CD14-positive monocyte (primary cell): ENCODE results near the gene E2F2. TPM values are rescaled to one million over a fixed set of nuclear protein-coding genes. Genes with fewer than 3 reads are reported as not detected.

Source experiments
- DNase-seq, 3 donors: peaks; one replicate each; pipeline ENCODE4 v3.0.0-alpha.2; 2011 to 2022
- H2AFZ ChIP-seq: 2 replicates; pipeline ENCODE4 v1.6.0; 2012; ENCODE audit warnings: mild to moderate bottlenecking, low read depth, low read length, inconsistent platforms; ENCODE audit not compliant: insufficient read depth, poor library complexity, severe bottlenecking
- H3K27ac ChIP-seq, 2 donors: 1 replicate in 1 of 2; 2 replicates in 1 of 2; pipeline ENCODE4 v1.5.1; 2012 to 2013; ENCODE audit warnings: low read length in 2 of 2, control low read depth in 1 of 2, inconsistent platforms in 1 of 2, low read depth in 1 of 2, mild to moderate bottlenecking in 1 of 2
- H3K27me3 ChIP-seq, 2 donors: one replicate each; pipeline versions ENCODE4 v1.6.0 to v1.6.1; 2011 to 2013; ENCODE audit warnings: low read length in 2 of 2; ENCODE audit not compliant: control insufficient read depth in 2 of 2, insufficient read depth in 2 of 2
- H3K36me3 ChIP-seq, 2 donors: replicated peaks in 1 of 2; 1 replicate in 1 of 2; 2 replicates in 1 of 2; pipeline versions ENCODE4 v1.5.1 to v1.6.1; 2012 to 2013; ENCODE audit warnings: low read length in 2 of 2, control low read depth in 1 of 2, inconsistent platforms in 1 of 2, mild to moderate bottlenecking in 1 of 2; ENCODE audit not compliant: insufficient read depth in 2 of 2, control insufficient read depth in 1 of 2
- H3K4me1 ChIP-seq, 2 donors: 1 replicate in 1 of 2; 2 replicates in 1 of 2; pipeline versions ENCODE4 v1.5.1 to v1.6.1; 2012 to 2013; ENCODE audit warnings: low read length in 2 of 2, control low read depth in 1 of 2, inconsistent platforms in 1 of 2, mild to moderate bottlenecking in 1 of 2, moderate library complexity in 1 of 2; ENCODE audit not compliant: insufficient read depth in 2 of 2, control insufficient read depth in 1 of 2
- H3K4me2 ChIP-seq: replicated peaks from 2 replicates; pipeline ENCODE3; 2012; ENCODE audit warnings: low read length, moderate library complexity, mild to moderate bottlenecking; ENCODE audit not compliant: poor library complexity, severe bottlenecking; ENCODE audit errors: extremely low read depth
- H3K4me3 ChIP-seq, 3 experiments: fragments of 200-600 bp in 1 of 3; sonication (generic) in 1 of 3; replicated peaks in 1 of 3; 1 replicate in 2 of 3; 2 replicates in 1 of 3; pipeline ENCODE4 v1.5.1; 2011 to 2013; ENCODE audit warnings: low read length in 3 of 3, mild to moderate bottlenecking in 3 of 3, control low read depth in 2 of 3, low read depth in 2 of 3, inconsistent platforms in 1 of 3, moderate library complexity in 1 of 3
- H3K79me2 ChIP-seq: 2 replicates; pipeline ENCODE4 v1.6.0; 2012; ENCODE audit warnings: mild to moderate bottlenecking, control low read depth, inconsistent platforms, low read length, moderate library complexity; ENCODE audit not compliant: insufficient read depth
- H3K9ac ChIP-seq: 2 replicates; pipeline ENCODE4 v1.6.0; 2017; ENCODE audit warnings: low read length, mild to moderate bottlenecking; ENCODE audit not compliant: insufficient read depth, poor library complexity, severe bottlenecking
- H3K9me3 ChIP-seq, 2 donors: replicated peaks in 1 of 2; 1 replicate in 1 of 2; 2 replicates in 1 of 2; pipeline versions ENCODE4 v1.5.1 to v1.6.1; 2012 to 2013; ENCODE audit warnings: low read length in 2 of 2, control low read depth in 1 of 2; ENCODE audit not compliant: control insufficient read depth in 1 of 2, insufficient read depth in 1 of 2
- H4K20me1 ChIP-seq: 2 replicates; pipeline ENCODE4 v1.6.0; 2012; ENCODE audit warnings: mild to moderate bottlenecking, low read length, control low read depth, moderate library complexity; ENCODE audit not compliant: insufficient read depth
- H3K27ac Mint-ChIP-seq, 7 donors: one replicate each; pipeline ENCODE4 v1.8.0; 2020; ENCODE audit warnings: mild to moderate bottlenecking in 7 of 7, mixed read lengths in 7 of 7, moderate library complexity in 6 of 7, inconsistent platforms in 2 of 7
- H3K27me3 Mint-ChIP-seq, 3 donors: one replicate each; pipeline ENCODE4 v1.8.0; 2021 to 2022; ENCODE audit warnings: low read depth in 3 of 3, mild to moderate bottlenecking in 3 of 3, mixed read lengths in 3 of 3, moderate library complexity in 3 of 3, inconsistent platforms in 1 of 3
- H3K36me3 Mint-ChIP-seq, 2 donors: one replicate each; pipeline ENCODE4 v1.8.0; 2020; ENCODE audit warnings: mixed read lengths in 2 of 2, inconsistent platforms in 1 of 2, mild to moderate bottlenecking in 1 of 2
- H3K4me1 Mint-ChIP-seq: one replicate; pipeline ENCODE4 v1.8.0; 2020; ENCODE audit warnings: mild to moderate bottlenecking, mixed read lengths
- H3K4me3 Mint-ChIP-seq, 2 donors: one replicate each; pipeline ENCODE4 v1.8.0; 2020; ENCODE audit warnings: mild to moderate bottlenecking in 2 of 2, mixed read lengths in 2 of 2, moderate library complexity in 1 of 2
- H3K9me3 Mint-ChIP-seq, 7 donors: one replicate each; pipeline ENCODE4 v1.8.0; 2020 to 2022; ENCODE audit warnings: mixed read lengths in 7 of 7, mild to moderate bottlenecking in 6 of 7, moderate library complexity in 6 of 7, inconsistent platforms in 2 of 7
- WGBS: methylation state at CpG from one replicate; pipeline ENCODE4 v1.1.5; 2013; ENCODE audit warnings: missing lambda C conversion rate; ENCODE audit not compliant: insufficient coverage; 5-methylcytosine and 5-hydroxymethylcytosine counted together
- intact Hi-C, 2 donors: fragments of 100-400 bp; cut with micrococcal nuclease; formaldehyde crosslinking; loops; one replicate each; pipeline versions ENCODE4 v1.15.0 to v1.15.1; 2023
- polyA plus RNA-seq, 3 donors: library from polyadenylated mRNA; depleted of rRNA in 1 of 3; unstranded in 2 of 3; stranded (reverse) in 1 of 3; fragments of 300-500 nt in 2 of 3; fragments of >200 nt in 1 of 3; fragmentation: Illumina TruSeq in 2 of 3; gene quantifications; 1 replicate in 2 of 3; 2 replicates in 1 of 3; pipeline ENCODE4 v1.2.3, GENCODE V29; 2012 to 2021
- TF ChIP-seq, protein P1 (sequence below): fragments of 200-600 bp; IDR thresholded peaks from one replicate; pipeline ENCODE4 v1.8.0; 2022; ENCODE audit warnings: antibody characterized with exemption, mild to moderate bottlenecking

Gene E2F2
- polyA plus RNA-seq, 3 donors, result 0.24 to 4.7 (median 1.8) TPM

DNA sequence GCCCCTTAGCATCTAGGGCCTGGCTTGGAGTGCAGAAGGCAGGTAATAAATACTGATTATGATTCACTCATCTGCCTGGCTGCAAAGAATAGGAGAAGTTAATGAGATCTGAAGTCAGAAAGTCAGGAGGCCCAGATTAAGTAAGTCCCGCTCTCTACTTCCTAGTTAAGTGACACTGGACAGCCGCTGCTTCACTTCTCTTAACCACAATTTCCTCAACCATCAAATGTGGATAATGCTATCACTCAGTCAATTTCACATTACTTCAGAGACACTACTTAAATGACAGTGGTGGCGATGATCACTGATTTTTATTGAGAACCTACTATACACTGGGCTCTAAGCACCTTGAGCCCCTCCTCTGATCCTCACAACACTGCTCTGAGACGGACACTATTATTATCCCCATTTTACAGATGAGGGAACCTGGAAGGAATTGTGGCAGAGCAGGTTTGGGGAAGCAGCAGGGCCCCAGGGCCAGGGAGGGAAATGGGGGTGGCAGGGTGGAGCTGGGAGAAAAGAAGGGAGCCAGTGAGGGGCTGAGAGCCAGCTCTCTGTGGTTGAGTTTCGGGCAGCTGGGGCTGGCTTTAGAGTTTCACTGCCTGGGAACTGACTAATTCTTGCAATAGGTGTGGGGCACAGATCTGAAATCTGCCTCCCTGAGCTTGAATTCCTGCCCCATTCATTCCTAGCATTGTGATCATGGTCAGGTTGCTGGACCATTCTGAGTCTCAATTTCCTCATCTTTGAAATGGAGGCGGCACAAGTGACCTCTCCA is 2.4 kb upstream of the E2F2 start:
- peaks cover 0 to 4% (median 0%) of the 10 kb centered on the region in 3 donors for H3K27me3 Mint-ChIP-seq
- Histone ChIP-seq H3K79me2 (peaks cover 34% of the 10 kb centered on the region), H3K27me3 (no peaks in the 10 kb centered on the region), H3K9ac (peak overlapping the region; percentile 37), H3K4me1 (peaks cover 90 to 99% of the 10 kb centered on the region in 2 donors), H3K36me3 (no peaks in the 10 kb centered on the region), H2AFZ (no peak overlapping the region), H3K4me2 (peak overlapping the region; percentile 72), H4K20me1 (no peaks in the 10 kb centered on the region), H3K4me3 (peak overlapping the region in 1 of 3 experiments; percentile 93), H3K27ac (peak overlapping the region; percentile 93 to 99), H3K9me3 (no peaks in the 10 kb centered on the region)
- WGBS, result no CpG with 5 or more reads among the region's 6 CpGs
- TF ChIP-seq, protein P1, sequence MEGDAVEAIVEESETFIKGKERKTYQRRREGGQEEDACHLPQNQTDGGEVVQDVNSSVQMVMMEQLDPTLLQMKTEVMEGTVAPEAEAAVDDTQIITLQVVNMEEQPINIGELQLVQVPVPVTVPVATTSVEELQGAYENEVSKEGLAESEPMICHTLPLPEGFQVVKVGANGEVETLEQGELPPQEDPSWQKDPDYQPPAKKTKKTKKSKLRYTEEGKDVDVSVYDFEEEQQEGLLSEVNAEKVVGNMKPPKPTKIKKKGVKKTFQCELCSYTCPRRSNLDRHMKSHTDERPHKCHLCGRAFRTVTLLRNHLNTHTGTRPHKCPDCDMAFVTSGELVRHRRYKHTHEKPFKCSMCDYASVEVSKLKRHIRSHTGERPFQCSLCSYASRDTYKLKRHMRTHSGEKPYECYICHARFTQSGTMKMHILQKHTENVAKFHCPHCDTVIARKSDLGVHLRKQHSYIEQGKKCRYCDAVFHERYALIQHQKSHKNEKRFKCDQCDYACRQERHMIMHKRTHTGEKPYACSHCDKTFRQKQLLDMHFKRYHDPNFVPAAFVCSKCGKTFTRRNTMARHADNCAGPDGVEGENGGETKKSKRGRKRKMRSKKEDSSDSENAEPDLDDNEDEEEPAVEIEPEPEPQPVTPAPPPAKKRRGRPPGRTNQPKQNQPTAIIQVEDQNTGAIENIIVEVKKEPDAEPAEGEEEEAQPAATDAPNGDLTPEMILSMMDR, result no peak
- H3K36me3 Mint-ChIP-seq, result no peaks in the 10 kb centered on the region
- H3K9me3 Mint-ChIP-seq, result no peaks in the 10 kb centered on the region
- peaks cover 80% of the 10 kb centered on the region for H3K4me1 Mint-ChIP-seq
- peak overlapping the region; percentile 95 to 99 (median 97) for H3K27ac Mint-ChIP-seq
- intact Hi-C loops, result no loop called here
- H3K4me3 Mint-ChIP-seq, result peak overlapping the region; percentile 44 to 65
- DNase-seq, result peak; percentile 85 to 95 (median 93)

DNA sequence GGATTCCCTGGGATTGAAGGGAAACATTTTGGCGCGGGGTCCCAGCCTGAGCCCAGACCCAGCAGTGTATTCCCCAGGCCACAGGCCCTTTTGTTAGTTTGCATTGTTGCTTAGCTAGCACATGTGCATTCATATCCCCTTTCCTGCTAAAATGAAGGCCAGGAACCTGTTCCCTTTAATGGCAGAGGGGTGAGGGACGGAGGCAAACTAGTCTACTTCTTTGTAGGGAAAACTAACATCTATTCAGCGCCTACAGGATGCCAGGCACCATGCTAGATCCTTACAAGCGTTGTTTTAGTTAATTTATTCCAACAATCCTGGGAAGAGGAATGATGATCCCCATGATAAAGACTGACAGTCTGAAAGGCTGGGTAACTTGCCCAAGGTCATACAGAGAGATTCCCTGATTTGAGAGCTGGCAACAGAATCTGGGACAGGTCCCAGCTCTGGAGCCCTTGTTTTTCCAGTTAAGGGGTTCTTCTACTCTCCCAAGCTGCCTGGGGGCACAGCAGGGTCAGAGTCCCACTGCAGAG is 595 bp upstream of the E2F2 start:
- no peaks in the 10 kb centered on the region for H3K27me3 ChIP-seq
- peaks cover 0 to 4% (median 0%) of the 10 kb centered on the region in 3 donors for H3K27me3 Mint-ChIP-seq
- peak overlapping the region; percentile 93 to 95 for H3K4me3 Mint-ChIP-seq
- H3K9ac ChIP-seq, result peak overlapping the region; percentile 73
- peak overlapping the region; percentile 93 to 98 (median 97) for H3K27ac Mint-ChIP-seq
- no peaks in the 10 kb centered on the region for H4K20me1 ChIP-seq
- H3K9me3 Mint-ChIP-seq, result no peaks in the 10 kb centered on the region
- peak overlapping the region; percentile 100 for H3K4me2 ChIP-seq
- H2AFZ ChIP-seq, result peak overlapping the region; percentile 35
- TF ChIP-seq, protein P1, result no peak
- 0% methylated on average over 2 of the region's 5 CpGs for WGBS
- peaks cover 94 to 99% of the 10 kb centered on the region in 2 donors for H3K4me1 ChIP-seq
- peaks cover 86% of the 10 kb centered on the region for H3K4me1 Mint-ChIP-seq
- no peak for DNase-seq
- intact Hi-C loops, result no loop called here
- H3K79me2 ChIP-seq, result peaks cover 51% of the 10 kb centered on the region
- H3K9me3 ChIP-seq, result no peaks in the 10 kb centered on the region
- H3K27ac ChIP-seq, result peak overlapping the region; percentile 93 to 99
- peak overlapping the region; percentile 39 to 93 (median 87) for H3K4me3 ChIP-seq
- H3K36me3 ChIP-seq, result no peaks in the 10 kb centered on the region
- peaks cover 0 to 4% of the 10 kb centered on the region in 2 donors for H3K36me3 Mint-ChIP-seq
